GM20431 (cell line): ENCODE measurements around the gene PLCD1.

Experiments used
- in situ Hi-C: fragments of 300-500 bp; cut with MseI, MboI; formaldehyde crosslinking; loops from one replicate; pipeline ENCODE4 v1.15.0; 2020; ENCODE audit warnings: low sequenced_read_pairs; ENCODE audit not compliant: unreplicated experiment

Gene PLCD1

DNA sequence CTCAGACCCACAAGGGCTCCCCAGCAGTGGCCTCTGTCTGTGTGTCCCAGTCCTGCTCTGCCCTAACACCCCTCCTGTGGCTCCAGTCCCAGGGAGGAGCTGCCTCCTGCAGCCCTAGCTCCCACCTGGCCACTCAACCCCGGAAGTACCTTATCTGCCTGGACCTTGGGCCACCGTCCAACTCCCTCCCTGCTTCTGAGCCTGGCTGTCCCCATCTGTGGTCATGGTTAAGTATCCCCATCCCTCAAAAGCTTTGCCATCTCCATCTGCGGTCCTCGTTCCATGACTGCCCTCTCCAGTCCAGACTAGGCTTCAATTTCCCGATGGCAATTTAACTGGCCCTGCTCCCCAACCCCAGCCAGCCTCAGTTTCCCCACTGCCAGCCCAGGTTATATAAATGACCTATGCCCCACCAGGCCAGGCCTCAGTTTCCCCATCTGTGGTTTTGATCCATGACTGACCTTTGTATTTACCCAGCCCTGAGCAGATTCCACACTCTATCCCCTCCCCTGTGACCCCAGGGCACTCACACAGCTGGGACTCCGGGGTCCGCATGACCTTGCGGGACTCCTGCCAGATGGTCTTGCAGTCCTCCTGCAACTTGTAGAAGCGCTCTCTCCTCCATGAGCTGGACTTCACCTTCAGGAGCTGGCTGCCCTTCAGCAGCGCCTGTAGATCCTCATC, 9.6 kb downstream of the PLCD1 start:
- in situ Hi-C loops = no loop called here

DNA sequence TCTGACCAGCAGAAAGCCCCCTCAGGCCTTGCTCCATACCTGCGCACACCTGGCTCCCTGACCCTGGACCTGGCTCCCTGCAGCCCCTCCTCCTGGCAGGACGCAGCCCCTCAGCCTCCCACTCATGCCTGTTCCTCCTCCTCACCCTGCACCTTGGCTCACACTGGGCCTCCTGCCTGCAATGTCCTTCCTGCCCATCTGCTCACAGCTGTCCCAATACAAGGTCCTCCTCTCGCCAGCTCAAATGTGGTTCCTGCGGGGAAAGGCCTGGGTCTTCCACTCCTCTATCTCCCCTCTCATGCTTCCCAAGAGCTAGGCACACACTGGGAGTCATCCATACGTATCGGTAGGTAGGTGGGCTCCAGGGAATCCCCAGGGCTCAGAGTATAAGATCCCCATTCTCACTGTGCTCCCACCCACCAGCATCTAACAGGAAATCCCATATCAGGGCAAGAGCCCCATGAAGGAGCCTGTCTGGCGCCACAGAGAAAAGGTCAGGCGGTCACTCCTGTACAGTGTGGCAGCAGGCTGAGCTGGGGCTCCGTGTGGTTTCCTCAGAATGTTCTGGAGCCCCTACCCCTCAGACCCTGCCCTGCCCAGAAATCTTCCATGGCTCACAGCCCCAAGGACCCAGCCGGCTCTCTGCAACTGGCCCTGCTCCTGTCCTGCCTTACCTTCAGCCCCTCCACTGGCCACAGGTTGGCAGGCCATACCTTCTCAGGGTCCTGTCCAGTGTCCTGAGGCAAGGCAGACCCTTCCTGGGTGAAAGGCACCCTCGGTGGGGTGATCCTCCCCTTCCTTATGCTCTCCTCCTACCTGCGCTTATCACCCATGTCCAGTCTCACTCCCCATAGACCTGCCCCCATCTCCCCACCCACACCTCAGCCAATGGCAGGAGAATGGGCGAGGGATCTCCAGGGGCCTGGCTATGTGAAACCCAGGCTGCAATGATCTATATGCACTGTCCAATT, 10.9 kb downstream of the PLCD1 start:
- in situ Hi-C loops = no loop called here

DNA sequence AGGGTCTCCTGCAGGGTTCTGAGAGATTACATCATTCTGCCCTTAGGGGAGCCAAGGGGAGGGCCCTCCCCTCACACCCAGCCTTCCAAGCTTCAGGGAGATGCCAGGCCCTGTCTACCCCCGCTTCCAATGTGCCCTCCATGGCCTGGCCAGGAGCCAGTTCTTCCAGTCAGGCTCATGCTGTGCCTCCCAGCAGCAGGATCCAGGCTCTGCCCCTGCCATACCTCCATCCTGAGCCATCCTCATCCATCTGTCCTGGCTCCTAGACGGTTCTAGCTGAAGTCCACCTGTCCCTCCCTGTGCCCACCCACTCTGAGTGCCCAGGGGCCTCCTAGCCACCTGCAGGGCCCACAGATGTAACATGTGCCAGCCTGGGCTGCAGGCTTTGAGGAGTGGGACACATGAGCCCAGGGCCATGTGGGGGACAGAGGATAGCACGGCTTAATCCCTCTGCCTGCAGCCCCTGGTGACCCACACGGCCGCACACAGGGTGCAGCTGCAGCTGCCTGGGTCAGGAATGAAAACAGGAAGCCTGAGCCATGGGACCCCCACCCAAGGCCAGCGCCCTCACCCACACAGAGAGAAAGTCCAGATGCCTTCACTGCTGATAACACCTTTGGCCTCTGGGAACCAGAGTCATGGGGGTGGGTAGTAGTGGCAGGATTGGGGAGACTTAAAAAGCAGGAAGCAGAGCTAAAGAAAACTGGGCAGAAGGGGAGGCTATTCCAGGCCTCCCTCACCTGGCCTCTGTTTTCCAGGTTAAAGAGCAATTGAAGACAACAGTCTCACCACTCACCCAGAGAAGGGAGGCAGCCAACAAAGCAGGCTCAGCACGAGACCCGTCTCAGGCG, 11.8 kb downstream of the PLCD1 start:
- in situ Hi-C loops = no loop called here

DNA sequence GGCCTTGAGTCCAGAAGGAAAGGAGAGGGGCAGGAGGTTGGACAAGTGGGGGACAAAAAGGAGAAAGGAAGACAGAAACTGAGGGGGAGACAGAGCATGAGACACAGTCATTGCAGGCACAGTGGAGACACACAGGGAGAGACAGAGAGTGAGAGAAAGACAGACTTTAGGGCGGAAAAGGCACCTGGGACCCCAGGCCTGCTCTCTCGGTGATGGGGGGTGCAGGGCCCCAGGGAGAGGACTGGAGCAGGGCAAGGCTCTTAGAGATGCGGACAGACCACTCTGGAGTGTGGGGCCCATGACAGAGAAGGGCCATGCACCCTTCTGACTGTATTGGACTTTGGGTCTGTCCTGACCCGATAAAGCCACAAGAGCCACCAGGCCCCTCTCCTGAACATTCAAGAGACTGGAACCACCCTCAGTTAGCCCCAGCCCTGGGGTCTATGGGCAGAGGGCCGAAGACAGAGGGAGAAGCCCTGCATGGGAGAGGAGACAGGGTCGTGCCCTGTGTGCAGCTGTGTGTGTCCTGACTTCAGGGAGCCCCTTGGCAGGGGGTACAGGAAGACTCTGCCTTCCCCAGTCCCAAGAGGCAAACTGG, 12.5 kb downstream of the PLCD1 start:
- in situ Hi-C loops = no loop called here

DNA sequence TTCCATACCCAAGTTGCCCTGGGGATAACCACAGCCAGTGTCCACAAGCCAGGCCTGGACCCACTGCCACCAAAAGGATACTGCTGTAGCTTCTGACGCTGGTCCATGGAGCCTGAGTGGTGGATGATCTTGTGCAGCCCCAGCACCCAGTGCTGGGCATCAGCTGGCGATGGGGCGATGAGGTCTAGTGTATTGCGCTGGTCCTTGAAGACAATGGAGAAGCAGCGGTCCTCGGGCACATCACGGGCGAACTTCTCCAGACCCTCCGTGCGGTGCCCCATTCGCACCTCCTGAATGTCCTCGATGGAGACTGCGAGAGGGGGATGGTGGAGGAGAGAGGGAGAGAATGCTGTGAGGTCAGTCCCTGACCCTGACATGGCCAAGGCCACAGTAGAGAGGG, 13.0 kb downstream of the PLCD1 start:
- in situ Hi-C loops = no loop called here

DNA sequence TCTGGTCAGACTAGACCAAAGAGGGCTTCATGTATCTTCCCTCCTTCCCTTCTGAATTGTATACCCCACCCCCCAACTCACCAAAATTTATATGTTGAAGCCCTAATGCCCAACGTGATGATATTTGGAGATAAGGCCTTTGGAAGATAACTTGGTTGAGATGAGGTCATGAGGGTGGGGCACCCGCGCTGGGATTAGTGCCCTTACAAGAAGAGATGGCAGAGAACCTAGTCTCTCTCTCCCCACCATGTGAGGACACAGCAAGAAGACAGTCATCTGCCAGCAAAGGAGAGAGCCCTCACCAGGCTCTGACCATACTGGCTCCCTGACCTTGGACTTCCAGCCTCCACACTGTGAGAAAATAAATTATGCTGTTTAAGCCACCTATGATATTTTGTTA, 13.5 kb downstream of the PLCD1 start:
- in situ Hi-C loops = no loop called here

DNA sequence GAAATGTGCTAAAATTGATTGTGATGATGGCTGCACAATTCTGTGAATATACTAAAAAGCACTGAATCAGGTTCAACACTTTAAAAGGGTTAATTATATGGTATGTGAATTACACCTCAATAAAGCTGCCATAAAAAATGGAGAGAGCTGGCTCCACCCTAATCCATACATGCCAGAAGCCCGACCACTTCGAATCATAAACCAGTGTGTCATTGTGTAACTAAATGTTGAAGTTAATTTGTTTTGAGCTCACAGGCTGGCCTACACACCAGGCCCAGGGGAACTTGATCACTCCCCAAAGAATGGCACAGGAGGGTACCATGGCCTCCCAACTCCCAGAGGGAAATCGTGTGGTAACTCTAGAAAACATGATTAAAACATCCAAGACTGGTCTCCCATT, 14.0 kb downstream of the PLCD1 start:
- in situ Hi-C loops = no loop called here

DNA sequence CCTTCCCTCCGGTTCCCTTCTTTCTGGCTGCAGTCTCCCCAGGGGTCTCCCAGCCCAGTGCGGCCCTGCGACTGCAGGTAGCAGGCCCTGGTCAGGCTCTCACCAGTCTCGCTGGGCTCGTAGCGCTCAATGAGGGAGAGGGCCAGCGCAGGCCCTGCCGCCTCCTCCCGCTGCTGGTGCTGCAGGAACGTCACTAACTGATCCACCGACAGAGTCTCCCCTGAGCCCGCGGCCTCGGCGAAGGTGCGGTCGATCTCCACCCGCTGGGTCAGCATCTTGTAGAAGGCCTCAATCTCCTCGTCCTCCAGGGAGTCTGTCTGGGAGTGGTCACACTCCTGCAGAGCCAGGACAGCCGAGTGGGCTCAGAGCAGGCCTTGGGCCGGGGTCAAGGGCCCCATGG, 18.3 kb downstream of the PLCD1 start:
- in situ Hi-C loops = no loop called here

DNA sequence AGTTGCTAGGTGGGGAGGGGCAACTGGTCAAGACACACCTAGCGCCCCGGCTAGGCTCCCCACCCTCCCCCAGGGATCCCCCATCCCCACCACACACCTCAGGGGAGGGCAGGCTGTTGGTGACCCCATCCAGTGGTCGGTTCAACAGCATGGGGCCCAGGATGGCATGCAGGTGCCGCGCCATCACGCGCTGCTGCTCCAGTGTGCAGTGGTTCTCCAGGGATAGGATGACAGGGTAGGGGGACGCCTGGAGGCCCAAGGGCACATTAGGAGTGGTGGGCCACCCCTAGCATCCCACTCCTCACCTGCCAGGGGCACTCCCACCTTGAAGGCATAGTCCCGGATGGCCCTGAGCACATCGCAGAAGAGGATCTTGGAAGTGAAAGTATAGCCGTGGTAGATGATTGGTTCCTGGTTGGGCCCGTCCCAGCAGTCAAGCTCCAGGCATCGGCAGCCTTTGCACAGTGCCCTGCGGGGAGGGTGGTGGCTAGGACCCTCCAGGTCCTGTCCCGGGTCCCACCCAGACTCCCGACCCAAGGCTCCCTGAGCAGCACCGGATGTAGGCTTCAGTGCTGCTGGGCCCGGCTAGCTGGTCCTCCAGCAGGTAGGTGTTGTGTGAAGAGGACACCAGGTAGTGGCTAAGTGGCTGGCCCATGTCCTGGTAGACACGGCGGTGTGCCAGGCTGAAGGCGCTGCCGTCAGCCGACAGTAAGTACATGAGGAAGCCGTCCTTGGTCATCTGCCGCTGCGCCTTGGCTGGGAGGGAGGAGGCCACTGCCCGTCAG, 19.4 kb downstream of the PLCD1 start:
- in situ Hi-C loops = no loop called here

DNA sequence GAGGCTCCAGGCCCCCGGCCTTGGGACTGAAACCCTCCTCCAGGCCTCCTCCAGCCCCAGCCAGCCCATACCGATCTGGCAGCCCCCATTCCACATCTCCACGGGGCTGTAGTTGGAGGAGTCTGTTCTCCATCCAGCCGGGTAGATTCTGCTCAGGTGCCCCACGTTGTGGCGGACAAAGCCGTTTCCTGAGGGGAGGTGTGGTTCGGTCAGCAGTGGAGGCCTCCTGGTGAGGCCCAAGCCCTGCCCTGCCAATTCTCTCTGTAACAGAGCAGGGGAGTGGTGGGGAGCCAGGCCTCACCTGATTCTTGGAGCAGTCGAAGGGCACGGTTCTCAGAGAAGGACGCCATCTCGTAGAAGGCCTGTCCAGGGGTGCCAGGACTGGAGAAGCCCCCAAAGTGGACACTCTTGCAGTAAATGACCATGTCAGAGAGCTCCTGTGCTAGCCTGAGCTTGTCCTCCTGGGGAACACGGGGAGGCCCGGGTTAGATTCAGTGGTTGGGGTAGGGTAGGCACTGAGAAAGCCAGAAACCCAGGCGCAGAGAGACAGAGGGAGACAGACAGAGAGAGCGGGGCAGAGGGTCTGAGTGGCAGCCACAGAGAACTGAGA, 20.4 kb downstream of the PLCD1 start:
- in situ Hi-C loops = no loop called here

DNA sequence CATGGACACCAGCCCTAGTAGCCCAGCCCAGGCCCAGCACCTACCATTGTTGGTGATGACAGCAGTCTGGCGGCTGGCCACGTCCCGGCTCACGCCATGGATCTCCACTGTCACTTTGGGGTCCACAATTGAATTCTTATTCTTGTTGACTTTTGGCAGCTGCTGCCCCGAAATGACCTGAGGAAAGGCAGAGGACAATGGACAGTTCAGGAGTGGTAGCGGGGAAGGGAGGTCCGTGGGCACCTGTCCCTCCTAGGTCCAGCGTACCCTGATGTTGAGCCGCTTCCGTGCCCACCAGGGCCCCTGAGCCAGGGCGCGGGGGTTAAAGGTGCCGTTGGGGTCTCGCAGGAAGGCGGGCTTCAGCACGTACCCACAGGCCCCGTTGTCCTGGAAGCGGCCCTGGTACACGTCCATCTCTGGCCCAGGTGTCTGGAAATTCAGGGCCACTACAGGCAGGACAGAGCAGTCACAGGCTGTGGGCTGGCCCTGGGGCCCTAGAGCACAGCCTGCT, 21.2 kb downstream of the PLCD1 start:
- in situ Hi-C loops = no loop called here

DNA sequence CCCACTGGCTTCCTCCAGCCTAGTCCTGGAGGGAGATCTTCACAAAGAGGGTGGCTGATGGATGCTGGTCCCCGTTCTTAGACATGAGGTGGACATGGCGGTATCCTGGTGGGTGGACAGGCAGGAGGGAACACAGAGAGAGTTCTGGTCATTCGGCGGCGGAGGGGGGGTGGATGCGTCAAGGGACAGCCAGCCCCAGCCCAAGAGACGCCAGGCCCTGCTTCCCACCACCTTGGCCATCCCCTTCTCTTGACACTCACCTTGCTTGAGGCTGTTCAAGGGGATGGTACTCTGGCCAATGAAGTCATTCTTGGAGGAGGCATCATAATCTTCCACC, 21.7 kb downstream of the PLCD1 start:
- in situ Hi-C loops = no loop called here

DNA sequence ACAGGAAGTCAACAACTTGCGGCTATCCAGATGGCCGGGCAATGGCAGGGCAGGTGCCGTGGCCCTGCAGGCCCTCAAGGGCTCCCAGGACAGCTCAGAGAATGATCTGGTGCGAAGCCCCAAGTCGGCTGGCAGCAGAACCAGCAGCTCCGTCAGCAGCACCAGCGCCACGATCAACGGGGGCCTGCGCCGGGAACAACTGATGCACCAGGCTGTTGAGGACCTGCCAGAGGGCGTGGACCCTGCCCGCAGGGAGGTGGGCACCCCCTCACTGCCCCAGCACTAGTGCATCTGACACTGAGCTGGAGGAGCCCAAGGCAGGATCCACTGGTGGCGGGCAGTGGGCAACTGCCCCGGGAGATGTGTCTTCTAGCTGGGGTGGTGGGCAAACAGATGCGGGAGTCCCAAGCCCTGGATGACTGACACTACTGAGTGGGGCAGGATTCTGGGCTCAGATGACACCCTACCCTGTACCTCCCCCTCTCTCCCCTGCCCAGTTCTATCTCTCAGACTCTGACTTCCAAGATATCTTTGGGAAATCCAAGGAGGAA, 22.9 kb downstream of the PLCD1 start:
- in situ Hi-C loops = no loop called here

DNA sequence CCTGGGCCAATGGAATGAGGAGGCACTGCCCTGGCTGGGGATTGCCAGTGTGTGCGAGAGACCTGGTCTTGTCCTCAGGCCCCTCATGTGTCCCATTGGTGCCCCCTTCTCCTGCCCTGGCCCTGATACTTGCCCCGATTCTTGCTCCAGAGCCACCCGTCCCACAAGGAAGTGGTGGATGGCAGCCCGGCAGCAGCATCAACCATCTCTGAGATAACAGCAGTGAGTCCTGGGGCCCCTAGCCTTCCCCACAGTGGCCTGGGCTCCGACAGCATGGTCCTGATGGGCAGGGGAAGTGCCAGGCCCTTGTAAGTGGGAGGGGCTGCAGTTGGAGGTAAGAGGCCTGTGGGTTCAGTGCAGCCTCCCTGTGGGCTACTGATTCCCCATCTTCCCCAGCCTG, 23.4 kb downstream of the PLCD1 start:
- in situ Hi-C loops = no loop called here

DNA sequence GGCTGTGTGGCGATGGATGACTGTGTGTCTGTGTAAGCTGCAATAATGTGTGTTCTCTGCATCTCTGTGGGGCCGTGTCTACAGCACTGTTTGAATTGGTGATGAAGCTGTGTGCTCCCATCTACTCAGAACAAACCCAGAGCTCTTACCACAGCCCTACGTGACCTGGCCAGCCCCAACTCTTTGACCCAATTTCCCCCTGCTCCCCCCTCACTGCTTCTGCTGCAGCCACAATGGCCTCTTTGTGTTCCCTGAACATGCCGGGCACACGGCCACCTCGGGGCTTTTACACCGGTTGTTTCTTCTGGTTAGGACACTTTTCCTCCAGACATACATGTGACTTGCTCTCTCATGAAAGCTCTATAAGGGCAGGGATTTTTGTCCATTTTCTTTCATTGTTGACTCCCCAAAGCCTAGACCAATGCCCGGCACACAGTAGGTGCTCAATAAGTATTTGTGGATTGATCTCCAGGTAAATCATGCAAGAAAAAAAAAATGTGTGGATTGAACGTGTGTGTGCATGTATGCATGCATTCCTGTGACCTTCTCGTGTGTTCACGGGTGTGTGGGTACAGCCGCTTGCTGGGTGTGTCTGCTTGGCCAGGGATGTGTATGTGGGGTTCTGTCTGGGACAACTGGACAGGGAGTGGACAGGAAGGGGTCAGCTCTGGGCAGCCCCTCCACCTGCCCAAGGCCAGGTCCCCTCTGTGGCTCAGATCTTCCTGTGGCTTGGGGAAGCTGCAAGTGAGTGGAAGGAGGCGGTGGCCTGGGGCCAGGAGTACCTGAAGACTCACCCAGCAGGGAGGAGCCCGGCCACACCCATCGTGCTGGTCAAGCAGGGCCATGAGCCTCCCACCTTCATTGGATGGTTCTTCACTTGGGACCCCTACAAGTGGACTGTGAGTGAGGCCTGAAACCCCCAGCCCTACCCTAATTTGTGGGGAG, 24.1 kb downstream of the PLCD1 start:
- in situ Hi-C loops = no loop called here

DNA sequence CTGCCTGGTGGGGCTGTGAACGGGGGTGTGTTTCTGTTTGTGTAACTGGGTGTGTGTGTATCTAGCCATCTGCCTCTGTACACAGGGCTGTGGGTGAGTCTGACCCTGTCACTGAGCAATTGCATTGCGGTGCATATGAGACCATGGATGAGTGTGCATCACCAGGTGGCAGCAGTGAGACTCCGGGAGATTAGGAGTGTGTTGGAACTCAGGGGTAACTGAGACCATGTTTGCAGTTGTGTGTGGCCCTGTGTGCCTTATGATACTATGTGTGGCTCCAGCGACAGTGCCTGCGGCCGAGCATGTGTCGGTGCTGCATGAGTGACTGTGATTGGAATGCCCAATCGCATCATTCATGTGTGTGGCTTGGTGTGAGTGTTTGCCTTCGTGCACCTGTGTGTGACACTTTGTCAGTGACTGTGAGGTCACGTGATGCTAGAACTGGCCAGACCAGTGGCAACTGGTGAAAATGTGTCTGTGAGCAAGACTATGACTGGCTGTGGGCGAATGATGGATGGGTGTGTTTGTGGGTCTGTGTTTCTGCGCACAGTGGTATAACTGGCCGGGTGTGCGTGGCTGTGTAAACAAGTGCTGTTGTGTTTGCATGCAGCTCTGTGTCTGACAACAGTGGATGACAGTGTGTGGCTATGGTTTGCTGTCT, 24.9 kb downstream of the PLCD1 start:
- in situ Hi-C loops = no loop called here

DNA sequence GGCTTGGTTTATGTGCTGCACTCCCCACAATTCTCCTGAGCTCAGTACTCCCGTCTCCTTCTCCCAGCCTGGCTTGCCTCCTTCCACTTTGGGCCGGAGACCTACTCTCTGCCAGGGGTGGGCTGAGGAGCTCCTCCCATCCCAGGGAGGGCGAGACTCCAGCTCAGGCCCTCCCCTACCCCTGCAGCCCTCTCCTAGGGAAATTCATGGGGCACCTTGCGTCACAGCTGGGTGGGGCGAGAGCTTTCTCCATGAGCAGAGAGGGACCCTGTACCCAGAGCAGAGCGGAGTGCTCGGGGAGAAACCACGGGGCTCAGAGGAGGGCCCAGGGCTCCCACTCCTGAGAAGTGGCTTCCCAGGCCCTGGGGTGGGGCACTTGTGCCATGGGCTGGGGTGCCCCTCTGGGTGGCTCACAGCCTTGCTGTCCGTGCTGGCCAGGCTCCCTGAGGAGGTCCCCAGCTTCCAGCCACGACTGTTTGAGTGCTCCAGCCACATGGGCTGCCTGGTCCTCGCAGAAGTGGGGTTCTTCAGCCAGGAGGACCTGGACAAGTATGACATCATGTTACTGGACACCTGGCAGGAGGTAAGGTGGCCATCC, 25.5 kb downstream of the PLCD1 start:
- in situ Hi-C loops = no loop called here
